GM18907 (cell line): ENCODE results near the gene FXR1.
"Not testable (repeated sequence)": the region's sequence is repeated elsewhere in the genome, so short reads cannot be mapped to it uniquely, and the experiment has no call there.

Experiments
- ATAC-seq: cut with Tn5 transposase; IDR thresholded peaks from one replicate; pipeline ENCODE4 v1.9.1; 2021; ENCODE audit warnings: mild to moderate bottlenecking, moderate library complexity; ENCODE audit not compliant: unreplicated experiment

The FXR1 gene

DNA sequence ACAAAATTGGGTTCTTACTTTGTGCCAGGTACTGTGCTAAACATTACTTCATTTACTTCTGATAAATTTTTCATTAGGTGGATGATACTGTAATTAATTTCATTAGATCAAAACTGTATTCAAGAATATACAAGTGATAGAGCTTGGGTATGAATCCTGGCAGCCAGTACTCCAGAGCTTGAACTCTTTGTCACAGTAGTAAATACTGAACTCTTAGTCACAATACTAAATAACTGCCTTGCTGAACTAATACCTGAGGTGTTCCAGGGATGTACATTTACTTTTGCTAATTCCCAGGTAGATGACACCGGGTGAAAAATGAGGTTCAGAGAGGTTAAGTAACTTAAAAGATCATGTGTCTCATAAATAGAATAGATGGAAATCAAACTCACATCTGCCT, 20.3 kb downstream of the FXR1 start:
- no peak for ATAC-seq

- no peak for ATAC-seq
These were observed 22.2 kb downstream of the FXR1 start for GRCh38 chr3:180934638-180935037.

GRCh38 chr3:180940826-180941225, 28.4 kb downstream of the FXR1 start:
- no peak for ATAC-seq

GRCh38 chr3:180947761-180948390, 35.4 kb downstream of the FXR1 start:
- no peak for ATAC-seq

- ATAC-seq: peak; percentile 47
These were observed 47.2 kb downstream of the FXR1 start for GRCh38 chr3:180959691-180960090.

- ATAC-seq: no peak
These were observed 48.6 kb downstream of the FXR1 start for GRCh38 chr3:180961087-180961486.

DNA sequence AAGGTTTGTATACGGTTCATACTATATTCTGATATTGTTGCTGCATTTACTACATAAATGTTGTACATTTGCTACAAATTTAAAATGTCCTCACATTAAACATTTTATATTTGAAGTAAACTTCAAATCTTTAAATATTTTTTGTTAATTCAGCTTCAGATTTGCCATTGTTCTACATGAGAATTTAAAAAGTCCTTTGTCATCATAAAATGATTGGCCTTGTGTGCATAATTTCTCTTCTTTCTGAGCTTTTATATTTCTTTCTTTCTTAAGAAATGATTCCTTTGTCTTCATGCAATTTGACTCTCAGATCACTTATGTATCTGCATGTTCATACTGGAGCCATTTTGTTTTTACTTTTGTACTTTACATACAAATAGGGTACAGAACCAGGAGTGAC, 49.1 kb downstream of the FXR1 start:
- no peak for ATAC-seq

GRCh38 chr3:180962530-180962929, 50.1 kb downstream of the FXR1 start:
- ATAC-seq: no peak

DNA sequence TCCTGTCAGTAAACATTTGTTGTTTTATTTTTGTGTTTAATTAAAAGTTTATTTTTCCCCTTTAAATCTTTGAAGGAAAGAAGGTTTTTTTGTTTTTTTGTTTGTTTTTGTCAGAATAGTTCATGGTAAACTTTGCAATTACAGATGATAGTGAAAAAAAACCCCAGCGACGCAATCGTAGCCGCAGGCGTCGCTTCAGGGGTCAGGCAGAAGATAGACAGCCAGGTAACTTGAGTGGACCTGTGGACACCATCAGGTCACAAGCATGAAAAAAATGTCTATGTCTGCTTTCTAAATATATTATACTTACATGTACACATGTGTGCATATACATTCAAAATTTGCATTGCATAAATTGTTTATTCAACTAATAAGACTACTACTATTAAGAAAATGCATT, 58.5 kb downstream of the FXR1 start:
- ATAC-seq: no peak

- peak; percentile 82 for ATAC-seq
These were observed 61.1 kb downstream of the FXR1 start for GRCh38 chr3:180973543-180973942.

- ATAC-seq: no peak
These were observed 61.8 kb downstream of the FXR1 start for GRCh38 chr3:180974286-180974685.

- no peak for ATAC-seq
These were observed 65.0 kb downstream of the FXR1 start for GRCh38 chr3:180977498-180977897.

DNA sequence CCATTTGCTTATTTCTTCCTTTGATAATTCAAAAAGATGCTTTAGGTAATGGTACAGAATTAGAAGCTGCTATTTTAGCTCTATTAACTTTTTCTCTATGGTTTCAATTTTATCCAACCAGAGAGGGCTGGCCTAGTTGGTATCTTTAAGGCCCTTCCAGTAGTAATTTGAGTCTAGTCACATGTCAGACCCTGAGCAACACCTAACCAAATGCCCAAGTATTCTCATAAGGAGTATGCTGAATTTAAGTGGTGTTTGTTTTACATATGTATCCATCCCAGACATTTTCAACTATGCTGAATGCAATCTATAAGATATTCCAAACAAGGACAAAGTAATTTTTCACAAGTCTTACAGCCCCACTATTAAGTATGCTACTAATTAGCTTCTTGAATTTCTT, 67.5 kb downstream of the FXR1 start:
- no peak for ATAC-seq

GRCh38 chr3:180980611-180981010, 68.1 kb downstream of the FXR1 start:
- no peak for ATAC-seq

GRCh38 chr3:180981912-180982311, 69.4 kb downstream of the FXR1 start:
- ATAC-seq: no peak

- no peak for ATAC-seq
These were observed 70.7 kb downstream of the FXR1 start for GRCh38 chr3:180983136-180983535.

DNA sequence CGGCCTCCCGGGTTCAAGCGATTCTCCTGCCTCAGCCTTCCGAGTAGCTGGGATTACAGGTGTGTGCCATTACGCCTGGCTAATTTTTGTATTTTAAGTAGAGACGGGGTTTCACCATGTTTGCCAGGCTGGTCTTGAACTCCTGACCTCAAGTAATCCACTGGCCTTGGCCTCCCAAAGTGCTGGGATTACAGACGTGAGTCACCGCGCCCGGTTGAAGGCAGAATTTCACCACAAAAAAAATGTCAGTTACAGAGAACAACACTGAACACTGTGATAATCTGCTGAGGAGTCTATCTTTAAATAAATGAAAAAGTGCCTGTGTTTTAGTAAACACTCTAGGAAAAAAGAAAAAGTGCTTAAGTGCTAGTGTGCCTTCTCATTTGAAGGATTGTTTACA, 73.9 kb downstream of the FXR1 start:
- not testable (repeated sequence) for ATAC-seq

DNA sequence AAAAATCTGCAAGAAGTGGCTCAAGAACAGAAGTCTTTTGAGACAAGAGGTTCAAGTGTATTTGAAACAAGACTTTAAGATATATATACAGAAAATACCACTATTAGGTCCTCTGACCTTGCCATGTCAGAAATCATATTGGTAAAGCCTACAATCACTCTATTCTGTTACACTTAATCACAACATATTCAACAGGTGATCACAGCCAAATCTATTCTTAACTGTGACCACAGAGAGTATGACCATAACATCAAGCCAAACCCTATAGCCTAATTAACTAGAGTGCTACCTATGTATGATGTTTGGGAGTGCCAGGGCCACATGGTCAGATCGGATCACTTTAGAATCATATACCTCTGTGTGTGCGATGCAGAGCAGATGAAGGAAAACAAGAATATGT, 74.9 kb downstream of the FXR1 start:
- no peak for ATAC-seq

DNA sequence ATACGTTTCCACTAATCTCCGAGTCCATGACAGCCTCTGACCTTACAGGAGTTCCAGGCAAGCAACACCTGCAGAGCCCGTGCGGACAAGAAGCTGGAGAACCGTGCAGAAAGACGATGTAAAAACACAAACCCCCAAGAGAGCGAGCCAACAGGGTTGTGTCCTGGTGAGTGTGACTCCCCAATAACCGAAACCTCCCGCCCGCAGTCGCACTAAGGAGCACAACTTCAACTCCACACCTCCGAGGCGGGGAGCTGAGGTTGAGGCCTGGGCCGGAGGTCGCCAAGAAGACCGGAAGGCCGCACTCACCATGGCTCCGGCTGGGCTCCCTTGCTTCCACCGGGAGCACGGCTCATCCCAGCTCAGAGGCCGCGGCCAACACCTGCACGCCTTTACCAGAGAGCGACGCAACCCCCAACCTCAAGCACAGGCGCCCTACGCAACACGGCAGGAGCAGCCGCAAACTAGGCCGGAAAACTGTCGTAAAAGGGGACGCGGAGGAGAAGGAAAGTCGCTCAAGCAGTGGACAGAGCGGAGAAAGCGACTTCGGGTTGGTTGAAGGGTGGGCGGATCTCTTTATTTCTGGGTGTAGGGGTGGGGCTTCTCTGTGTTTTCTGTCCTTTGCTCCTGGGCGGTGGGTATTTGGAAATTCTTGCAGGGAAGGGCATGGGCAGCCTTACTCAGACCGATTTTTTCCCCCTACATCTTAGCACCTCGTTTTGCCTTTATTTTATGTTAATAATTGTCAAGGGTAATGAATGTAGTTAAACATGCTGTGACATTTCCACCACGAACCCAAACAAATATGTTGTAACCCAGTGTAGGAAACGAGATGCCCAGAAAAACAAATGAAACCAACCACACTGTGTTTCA, 77.1 kb downstream of the FXR1 start, which contains the start of gene DNAJC19:
DNAJC19 (minus strand) TSS at position 446 of the 873 bp plus-strand sequence; CDS start at position 312, 134 bp downstream.
- peak; percentile 97 for ATAC-seq

- no peak for ATAC-seq
These were observed 78.0 kb downstream of the FXR1 start for GRCh38 chr3:180990505-180990904.

DNA sequence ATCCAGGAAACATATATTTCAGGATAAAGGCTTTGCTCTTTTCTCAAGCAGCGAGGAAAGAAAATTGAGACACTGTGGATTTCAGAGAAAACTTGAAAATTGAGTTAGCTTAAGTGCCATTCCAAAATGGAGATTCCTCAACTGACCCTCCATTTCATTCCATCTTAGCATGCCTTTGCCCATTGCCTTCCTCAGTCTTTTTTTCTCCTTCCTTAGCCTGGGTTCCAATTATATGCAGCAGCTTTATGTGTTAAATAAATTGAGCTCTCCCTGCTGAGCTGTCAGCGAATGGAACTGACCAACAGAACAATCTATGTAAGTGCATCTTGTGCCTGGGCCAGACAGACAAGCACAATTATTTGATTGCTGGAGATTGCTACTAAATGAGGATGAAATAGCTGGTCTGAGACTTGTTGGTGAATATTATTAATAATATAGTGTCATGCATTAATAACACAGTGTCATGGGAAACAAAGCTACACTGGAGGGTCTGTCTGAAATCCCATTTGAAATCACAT, 84.0 kb downstream of the FXR1 start:
- no peak for ATAC-seq

DNA sequence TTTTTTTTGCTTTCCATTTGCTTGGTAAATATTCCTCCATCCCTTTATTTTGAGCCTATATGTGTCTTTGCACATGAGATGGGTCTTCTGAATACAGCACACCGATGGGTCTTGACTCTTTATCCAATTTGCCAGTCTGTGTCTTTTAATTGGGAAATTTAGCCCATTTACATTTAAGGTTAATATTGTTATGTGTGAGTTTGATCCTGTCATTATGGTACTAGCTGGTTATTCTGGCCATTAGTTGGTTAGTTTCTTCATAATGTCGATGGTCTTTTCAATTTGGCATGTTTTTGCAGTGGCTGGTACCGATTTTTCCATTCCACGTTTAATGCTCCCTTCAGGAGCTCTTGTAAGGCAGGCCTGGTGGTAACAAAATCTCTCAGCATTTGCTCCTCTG, 89.9 kb downstream of the FXR1 start:
- ATAC-seq: not testable (repeated sequence)
